H1 (cell line): ENCODE results near the gene CDT1. TPM values are rescaled to one million over a fixed set of nuclear protein-coding genes. Genes with fewer than 3 reads are reported as not detected.

Experiments used
- JUND ChIP-seq: IDR thresholded peaks from 2 replicates; pipeline ENCODE4 v1.6.1; 2011; ENCODE audit warnings: mild to moderate bottlenecking, improper control_type of control experiment, low read length
- MAFK ChIP-seq: IDR thresholded peaks from 2 replicates; pipeline ENCODE4 v1.6.1; 2012; ENCODE audit warnings: low read depth, mild to moderate bottlenecking, improper control_type of control experiment, low read length
- polyA plus RNA-seq, 7 experiments: library from polyadenylated mRNA; depleted of rRNA in 3 of 7; stranded (reverse) in 5 of 7; unstranded in 2 of 7; fragments of >200 nt in 5 of 7; fragments of 200-250 nt in 2 of 7; gene quantifications; 1 replicate in 5 of 7; 2 replicates in 1 of 7; 4 replicates in 1 of 7; pipeline versions ENCODE4 v1.2.1 to v1.2.3, GENCODE V29; 2011 to 2013; ENCODE audit warnings: missing spikeins in 2 of 7, mixed read lengths in 2 of 7
- total RNA-seq: library from RNA; stranded (reverse); fragmentation: NEBNext Ultra II Directional; extraction: Animal tissue kit (Norgen Biotek cat#: 25700); gene quantifications from 2 replicates; pipeline ENCODE4 v1.2.1, GENCODE V29; 2021

The CDT1 gene
- total and polyA plus RNA-seq, 2 of the 8 experiments (the other 6 are each of a cell fraction or from before 2014, with no cell fraction given) = 76.7 to 95.4 TPM

DNA sequence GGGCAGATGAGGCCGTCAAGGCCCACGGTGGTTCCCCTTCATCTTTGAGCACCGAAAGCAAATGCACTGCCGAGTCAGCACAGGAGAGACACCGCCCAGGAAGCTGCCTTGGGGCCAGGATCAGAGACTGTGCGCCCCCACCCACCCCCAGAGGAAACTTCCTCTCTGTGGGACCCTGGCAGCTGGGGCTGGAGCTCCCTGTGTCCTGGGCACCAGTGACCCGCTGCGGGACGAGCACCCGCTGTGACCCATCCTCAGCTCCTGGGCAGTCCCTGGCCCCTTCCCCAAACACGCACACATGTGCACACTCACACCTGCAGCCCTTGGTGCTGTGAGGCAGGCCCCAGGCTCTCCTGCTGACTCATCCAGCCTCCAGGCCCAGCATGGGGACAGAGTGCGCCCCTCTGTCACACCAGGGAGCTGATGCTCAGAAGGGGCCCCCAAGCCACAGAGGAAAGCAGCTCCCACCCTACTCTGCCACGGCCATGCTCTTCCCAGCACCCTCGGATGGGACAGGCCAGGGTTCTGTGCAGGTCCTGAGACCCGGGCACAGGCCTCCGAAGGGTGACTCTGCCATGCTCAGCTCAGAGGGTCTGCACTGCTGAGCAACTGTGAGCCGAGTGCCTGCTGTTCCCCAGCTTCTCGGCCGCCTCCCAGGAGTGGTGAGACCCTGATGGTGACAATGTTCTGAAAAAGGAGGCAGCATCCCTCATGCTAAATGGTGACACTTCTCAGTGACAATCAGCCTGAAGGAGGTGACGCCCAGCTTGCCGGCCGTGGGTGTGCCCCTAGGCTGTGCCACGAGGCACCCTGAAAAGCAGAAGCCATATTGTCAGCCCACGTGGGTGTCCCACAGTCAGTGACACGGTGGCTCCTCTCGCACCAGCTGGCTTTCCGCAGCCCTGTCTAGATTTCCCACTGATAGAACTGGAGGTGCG lies 22.2 kb upstream of the CDT1 start (continued):
- TF ChIP-seq JUND (no peak), MAFK (no peak)
